Measurements from ENCODE around the gene SLC34A3. TPM values are rescaled to one million over a fixed set of nuclear protein-coding genes. Genes with fewer than 3 reads are reported as not detected.

The SLC34A3 gene
- total RNA-seq, 2 donors from 2014 or later: 0.54 TPM; not detected in 1

DNA sequence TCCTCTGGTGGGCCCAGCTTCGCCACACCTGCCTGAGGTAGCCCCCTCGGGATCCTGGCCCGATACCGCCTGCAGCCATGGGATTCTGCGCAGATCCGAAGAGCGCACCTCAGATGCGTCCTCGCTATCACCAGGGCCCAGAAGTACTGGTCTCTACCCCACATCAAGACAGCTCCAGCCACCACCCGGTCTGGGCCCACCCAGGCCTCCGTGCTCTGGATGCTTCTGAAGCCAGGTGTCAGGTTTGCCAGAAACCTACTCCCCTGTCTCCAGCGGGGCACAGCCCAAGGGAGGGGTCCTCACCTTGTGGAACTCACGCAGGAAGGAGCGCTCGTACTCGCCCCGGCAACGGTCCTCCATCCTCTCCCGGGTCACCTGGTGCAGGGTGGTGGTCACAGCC, 44.8 kb upstream of the SLC34A3 start:
- no peaks in the 10 kb centered on the region for H3K27me3 ChIP-seq (replicated peaks; ENCODE audit: insufficient read depth)
- ATAC-seq (ENCODE audit: insufficient number of reproducible peaks, low FRiP score, low read depth): no peak
- no peak overlapping the region for H3K4me3 ChIP-seq
- peaks cover 50% of the 10 kb centered on the region for H3K36me3 ChIP-seq
- DNase-seq (ENCODE audit: low spot score): no peak
- no peak overlapping the region for H3K27ac ChIP-seq
- no peaks in the 10 kb centered on the region for H3K9me3 ChIP-seq
- TF ChIP-seq, protein P1, sequence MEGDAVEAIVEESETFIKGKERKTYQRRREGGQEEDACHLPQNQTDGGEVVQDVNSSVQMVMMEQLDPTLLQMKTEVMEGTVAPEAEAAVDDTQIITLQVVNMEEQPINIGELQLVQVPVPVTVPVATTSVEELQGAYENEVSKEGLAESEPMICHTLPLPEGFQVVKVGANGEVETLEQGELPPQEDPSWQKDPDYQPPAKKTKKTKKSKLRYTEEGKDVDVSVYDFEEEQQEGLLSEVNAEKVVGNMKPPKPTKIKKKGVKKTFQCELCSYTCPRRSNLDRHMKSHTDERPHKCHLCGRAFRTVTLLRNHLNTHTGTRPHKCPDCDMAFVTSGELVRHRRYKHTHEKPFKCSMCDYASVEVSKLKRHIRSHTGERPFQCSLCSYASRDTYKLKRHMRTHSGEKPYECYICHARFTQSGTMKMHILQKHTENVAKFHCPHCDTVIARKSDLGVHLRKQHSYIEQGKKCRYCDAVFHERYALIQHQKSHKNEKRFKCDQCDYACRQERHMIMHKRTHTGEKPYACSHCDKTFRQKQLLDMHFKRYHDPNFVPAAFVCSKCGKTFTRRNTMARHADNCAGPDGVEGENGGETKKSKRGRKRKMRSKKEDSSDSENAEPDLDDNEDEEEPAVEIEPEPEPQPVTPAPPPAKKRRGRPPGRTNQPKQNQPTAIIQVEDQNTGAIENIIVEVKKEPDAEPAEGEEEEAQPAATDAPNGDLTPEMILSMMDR (IDR thresholded peaks at IDR 0.05): no peak
- H3K4me1 ChIP-seq (ENCODE audit: control insufficient read depth in 1 of 2, low read depth in 2 of 2): peaks cover 30 to 39% of the 10 kb centered on the region in 2 donors

DNA sequence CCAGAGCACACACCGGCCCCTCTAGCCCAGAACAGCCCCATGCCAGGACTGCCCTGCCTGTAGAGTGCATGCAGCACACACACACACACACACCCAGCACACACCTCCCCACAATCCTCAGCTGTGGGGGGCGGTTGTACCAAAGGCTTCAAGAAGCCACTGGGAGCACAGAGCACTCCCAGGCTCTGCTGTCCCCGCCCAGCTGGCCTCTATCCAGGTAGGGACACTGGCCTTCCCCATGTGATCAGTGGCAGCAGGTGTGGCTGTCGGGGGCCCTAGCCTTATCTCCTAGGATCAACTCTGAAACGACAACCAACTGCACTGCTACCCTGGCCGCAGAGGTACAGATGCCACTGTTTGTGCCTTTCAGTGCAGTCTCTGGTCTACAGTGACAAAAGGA, 44.3 kb upstream of the SLC34A3 start:
- no peak overlapping the region for H3K4me3 ChIP-seq
- peaks cover 30 to 39% of the 10 kb centered on the region in 2 donors for H3K4me1 ChIP-seq (ENCODE audit: control insufficient read depth in 1 of 2, low read depth in 2 of 2)
- ATAC-seq (ENCODE audit: insufficient number of reproducible peaks, low FRiP score, low read depth) (no peak), DNase-seq (ENCODE audit: low spot score) (no peak)
- peaks cover 50% of the 10 kb centered on the region for H3K36me3 ChIP-seq
- H3K27me3 ChIP-seq (replicated peaks; ENCODE audit: insufficient read depth): no peaks in the 10 kb centered on the region
- H3K27ac ChIP-seq: no peak overlapping the region
- H3K9me3 ChIP-seq: no peaks in the 10 kb centered on the region
- TF ChIP-seq, protein P1 (IDR thresholded peaks at IDR 0.05): no peak

DNA sequence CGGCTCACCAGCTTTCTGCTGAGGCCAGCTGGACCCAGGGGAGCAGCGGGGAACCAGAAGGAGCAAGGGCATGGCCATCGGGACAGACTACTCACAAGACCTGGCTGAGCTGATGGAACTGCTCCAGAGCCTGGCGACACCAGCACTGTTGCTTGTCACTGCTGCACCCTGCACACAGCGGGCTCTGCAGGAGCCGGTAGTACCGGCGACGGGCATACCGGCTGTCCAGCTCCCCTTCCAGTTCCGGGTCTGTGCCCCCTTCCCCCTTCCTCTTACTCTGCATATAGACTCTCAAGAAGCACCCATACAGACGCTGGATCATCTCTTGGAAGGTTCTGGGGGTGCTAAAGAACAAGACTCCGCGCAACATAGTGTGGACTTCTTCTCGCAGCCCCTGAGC, 43.3 kb upstream of the SLC34A3 start:
- no peak for DNase-seq (ENCODE audit: low spot score)
- ATAC-seq (ENCODE audit: insufficient number of reproducible peaks, low FRiP score, low read depth): no peak
- Histone ChIP-seq H3K36me3 (peaks cover 43% of the 10 kb centered on the region), H3K9me3 (no peaks in the 10 kb centered on the region), H3K4me1 (ENCODE audit: control insufficient read depth in 1 of 2, low read depth in 2 of 2) (peaks cover 30 to 39% of the 10 kb centered on the region in 2 donors), H3K4me3 (peak overlapping the region; percentile 84), H3K27ac (no peak overlapping the region), H3K27me3 (replicated peaks; ENCODE audit: insufficient read depth) (no peaks in the 10 kb centered on the region)
- TF ChIP-seq, protein P1 (IDR thresholded peaks at IDR 0.05): no peak

DNA sequence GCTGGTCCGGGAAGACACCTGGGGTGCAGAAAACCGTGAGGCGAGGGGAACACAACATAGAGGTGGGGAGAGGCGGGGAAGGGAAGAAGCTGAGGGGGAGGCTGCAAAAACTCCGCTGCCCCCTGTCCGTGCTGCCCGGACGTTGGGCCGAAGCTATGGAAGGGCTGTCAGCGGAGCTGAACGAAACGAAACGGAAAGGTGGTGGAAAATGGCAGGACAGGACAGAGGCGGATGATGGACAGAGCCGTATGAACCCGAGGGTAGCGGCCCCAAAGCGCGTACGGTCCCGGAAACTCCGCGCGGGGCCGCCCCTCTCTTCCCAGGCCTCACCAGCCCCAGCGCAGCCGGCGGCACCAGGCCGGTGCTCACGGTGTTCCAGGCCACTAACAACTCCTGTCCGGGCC, 42.6 kb upstream of the SLC34A3 start:
- Histone ChIP-seq H3K27me3 (replicated peaks; ENCODE audit: insufficient read depth) (no peaks in the 10 kb centered on the region), H3K9me3 (no peaks in the 10 kb centered on the region), H3K4me1 (ENCODE audit: control insufficient read depth in 1 of 2, low read depth in 2 of 2) (peaks cover 30 to 39% of the 10 kb centered on the region in 2 donors), H3K36me3 (peaks cover 36% of the 10 kb centered on the region), H3K27ac (peak overlapping the region; percentile 93), H3K4me3 (peak overlapping the region; percentile 84)
- TF ChIP-seq, protein P1 (IDR thresholded peaks at IDR 0.05): no peak
- DNase-seq (ENCODE audit: low spot score) (no peak), ATAC-seq (ENCODE audit: insufficient number of reproducible peaks, low FRiP score, low read depth) (no peak)

DNA sequence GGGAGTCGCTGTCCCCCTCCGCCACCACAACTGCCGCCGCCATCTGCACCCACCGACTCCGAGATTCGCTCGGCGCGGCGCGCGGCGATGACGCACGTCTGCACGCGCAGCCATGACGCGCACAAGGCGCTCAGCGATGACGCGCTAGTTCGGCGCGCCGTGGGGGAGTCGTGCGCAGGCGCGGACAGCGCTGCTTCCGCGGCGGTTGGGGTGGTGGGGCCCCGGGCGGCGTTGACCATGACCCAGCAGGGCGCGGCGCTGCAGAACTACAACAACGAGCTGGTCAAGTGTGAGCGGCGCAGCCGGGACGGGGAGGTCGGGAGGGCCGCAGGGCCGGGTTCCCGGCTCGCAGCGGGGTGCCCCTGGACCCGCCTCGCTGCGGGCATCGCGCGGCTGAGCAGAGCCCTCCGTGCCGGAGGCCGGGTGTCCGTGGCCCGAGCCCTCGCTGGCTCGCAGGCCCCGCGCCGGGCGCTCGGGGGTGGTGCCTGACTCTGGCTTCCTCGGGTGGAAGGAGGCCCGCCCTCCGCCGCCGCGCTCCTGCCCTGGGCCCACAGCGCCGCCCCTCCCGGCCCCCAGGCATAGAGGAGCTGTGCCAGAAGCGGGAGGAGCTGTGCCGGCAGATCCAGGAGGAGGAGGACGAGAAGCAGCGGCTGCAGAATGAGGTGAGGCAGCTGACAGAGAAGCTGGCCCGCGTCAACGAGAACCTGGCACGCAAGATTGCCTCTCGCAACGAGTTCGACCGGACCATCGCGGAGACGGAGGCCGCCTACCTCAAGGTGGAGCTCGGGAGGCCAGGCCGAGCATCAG, 42.0 kb upstream of the SLC34A3 start, which contains the start of the genes ANAPC2 and SSNA1:
Gene ANAPC2, minus strand, starts transcription at position 71 of the 807 bp plus-strand sequence. Its CDS starts 28 bp downstream, at position 43.
Gene SSNA1, plus strand, starts transcription at position 187 of the 807 bp plus-strand sequence. Its CDS starts 51 bp downstream, at position 238.
- peak within 1 kb of the TSS; percentile 84 for H3K4me3 ChIP-seq
- H3K27me3 ChIP-seq (replicated peaks; ENCODE audit: insufficient read depth): no peaks in the 10 kb centered on the region
- ATAC-seq (ENCODE audit: insufficient number of reproducible peaks, low FRiP score, low read depth): peak; percentile 83
- no peaks in the 10 kb centered on the region for H3K9me3 ChIP-seq
- peaks cover 30 to 39% of the 10 kb centered on the region in 2 donors for H3K4me1 ChIP-seq (ENCODE audit: control insufficient read depth in 1 of 2, low read depth in 2 of 2)
- DNase-seq (ENCODE audit: low spot score): peak; percentile 52
- H3K36me3 ChIP-seq: peaks cover 30% of the 10 kb centered on the region
- H3K27ac ChIP-seq: peak within 1 kb of the TSS; percentile 93
- TF ChIP-seq, protein P1 (IDR thresholded peaks at IDR 0.05): peak; percentile 18

Data from thoracic aorta (tissue), 2 donors.